SK-N-SH (cell line): ENCODE data around the gene PELI1. TPM values are rescaled to one million over a fixed set of nuclear protein-coding genes. Genes with fewer than 3 reads are reported as not detected.

Source experiments
- CTCF ChIA-PET: fragments of 300-600, 350-600 bp; formaldehyde crosslinking; extraction: SDS; loops from one replicate; lab custom pipeline; 2021; lab: Yijun Ruan, JAX
- POLR2A ChIA-PET: fragments of 350-600 bp; sonication (Branson Sonifier 250); formaldehyde crosslinking; extraction: SDS; loops from one replicate; lab custom pipeline; 2020; ENCODE audit warnings: antibody characterized with exemption, inconsistent platforms; lab: Yijun Ruan, JAX
- DNase-seq: peaks from one replicate; pipeline ENCODE4 v3.0.0; 2012
- H2AFZ ChIP-seq: fragments of 200-600 bp; sonication (generic); 2 replicates; pipeline ENCODE4 v1.8.1; 2016; ENCODE audit warnings: antibody characterized with exemption, mild to moderate bottlenecking, low read depth
- H3F3A ChIP-seq: fragments of 200-600 bp; sonication (generic); replicated peaks from 2 replicates; pipeline ENCODE3; 2016; ENCODE audit warnings: antibody characterized with exemption, mild to moderate bottlenecking; ENCODE audit not compliant: insufficient read depth
- H3K27ac ChIP-seq, 2 experiments: fragments of 200-500 bp in 1 of 2; fragments of 200-600 bp in 1 of 2; sonication (Bioruptor generic) in 1 of 2; sonication (generic), shearing (Covaris generic) in 1 of 2; 2 replicates each; pipeline versions ENCODE4 v1.5.1 to v1.6.1; 2014 to 2016; ENCODE audit warnings: low read depth in 2 of 2, inconsistent platforms in 1 of 2, low read length in 1 of 2, mild to moderate bottlenecking in 1 of 2, mixed read lengths in 1 of 2
- H3K27me3 ChIP-seq: fragments of 200-600 bp; sonication (generic), shearing (Covaris generic); 2 replicates; pipeline ENCODE4 v1.6.1; 2016; ENCODE audit warnings: mixed run types; ENCODE audit not compliant: insufficient read depth
- H3K36me3 ChIP-seq, 2 experiments: fragments of 200-500 bp in 1 of 2; fragments of 200-600 bp in 1 of 2; sonication (Bioruptor generic) in 1 of 2; sonication (generic) in 1 of 2; replicated peaks in 1 of 2; 2 replicates each; pipeline versions ENCODE3 to v1.5.1; 2014 to 2016; ENCODE audit warnings: low read length in 1 of 2, mild to moderate bottlenecking in 1 of 2; ENCODE audit not compliant: insufficient read depth in 2 of 2, control insufficient read depth in 1 of 2
- H3K4me1 ChIP-seq, 2 experiments: fragments of 200-500 bp in 1 of 2; fragments of 200-600 bp in 1 of 2; sonication (Bioruptor generic) in 1 of 2; sonication (generic), shearing (Covaris generic) in 1 of 2; 2 replicates each; pipeline versions ENCODE4 v1.5.1 to v1.6.1; 2014 to 2016; ENCODE audit warnings: low read depth in 1 of 2, low read length in 1 of 2, mixed run types in 1 of 2; ENCODE audit not compliant: insufficient read depth in 2 of 2, control insufficient read depth in 1 of 2
- H3K4me2 ChIP-seq: fragments of 200-600 bp; sonication (generic), shearing (Covaris generic); 2 replicates; pipeline ENCODE4 v1.6.1; 2017; ENCODE audit warnings: mixed run types
- H3K4me3 ChIP-seq, 2 experiments: fragments of 200-500 bp in 1 of 2; fragments of 200-600 bp in 1 of 2; sonication (Bioruptor generic) in 1 of 2; sonication (generic), shearing (Covaris generic) in 1 of 2; 2 replicates each; pipeline versions ENCODE4 v1.5.1 to v1.8.1; 2014 to 2016; ENCODE audit warnings: low read depth in 2 of 2, inconsistent platforms in 1 of 2, low read length in 1 of 2, mild to moderate bottlenecking in 1 of 2, mixed read lengths in 1 of 2, moderate library complexity in 1 of 2
- H3K79me2 ChIP-seq: fragments of 200-600 bp; sonication (generic); 2 replicates; pipeline ENCODE4 v1.8.1; 2017; ENCODE audit warnings: mild to moderate bottlenecking; ENCODE audit not compliant: insufficient read depth
- H3K9ac ChIP-seq: fragments of 200-600 bp; sonication (generic); 2 replicates; pipeline ENCODE4 v1.6.1; 2017; ENCODE audit warnings: mixed run types
- H3K9me2 ChIP-seq: fragments of 200-600 bp; sonication (generic); 2 replicates; pipeline ENCODE4 v1.6.1; 2017; ENCODE audit warnings: mixed run types
- H3K9me3 ChIP-seq: fragments of 200-600 bp; sonication (generic); 2 replicates; pipeline ENCODE4 v1.6.1; 2017; ENCODE audit warnings: mixed run types, mild to moderate bottlenecking, moderate library complexity
- H4K20me1 ChIP-seq: fragments of 200-600 bp; sonication (generic); 2 replicates; pipeline ENCODE4 v1.6.1; 2017; ENCODE audit warnings: mild to moderate bottlenecking, mixed run types; ENCODE audit not compliant: insufficient read depth
- CHD2 ChIP-seq: fragments of 150-350 bp; IDR thresholded peaks from 2 replicates; pipeline ENCODE4 v1.6.1; 2018; ENCODE audit warnings: low read length; ENCODE audit not compliant: partially characterized antibody
- GATA2 ChIP-seq: sonication (generic); formaldehyde crosslinking; IDR thresholded peaks from 2 replicates; pipeline ENCODE4 v1.5.0; 2020; ENCODE audit warnings: mild to moderate bottlenecking, missing genetic modification reagents
- IRF3 ChIP-seq: fragments of 150-350 bp; IDR thresholded peaks from 2 replicates; pipeline ENCODE4 v1.6.1; 2016; ENCODE audit warnings: mild to moderate bottlenecking, low read depth, low read length
- MXI1 ChIP-seq: IDR thresholded peaks from 2 replicates; pipeline ENCODE4 v1.6.1; 2012; ENCODE audit warnings: mild to moderate bottlenecking, low read depth, low read length, improper control_type of control experiment
- NFIC ChIP-seq: IDR thresholded peaks from 2 replicates; pipeline ENCODE4 v1.4.0; 2012; ENCODE audit warnings: borderline replicate concordance
- POLR2AphosphoS5 ChIP-seq: IDR thresholded peaks from 2 replicates; pipeline ENCODE4 v1.6.1; 2012; ENCODE audit warnings: low read depth, low read length
- RAD21 ChIP-seq: IDR thresholded peaks from 2 replicates; pipeline ENCODE4 v1.6.1; 2012; ENCODE audit warnings: mild to moderate bottlenecking, low read length
- RCOR1 ChIP-seq: fragments of 150-350 bp; IDR thresholded peaks from 2 replicates; pipeline ENCODE4 v1.6.1; 2017; ENCODE audit warnings: antibody characterized with exemption, low read length
- REST ChIP-seq: IDR thresholded peaks from 2 replicates; pipeline ENCODE4 v1.6.1; 2012; ENCODE audit warnings: mild to moderate bottlenecking, low read depth, low read length, moderate library complexity
- RXRA ChIP-seq: IDR thresholded peaks from 2 replicates; pipeline ENCODE4 v1.4.0; 2012; ENCODE audit warnings: low read depth, mild to moderate bottlenecking, borderline replicate concordance
- SIN3A ChIP-seq: IDR thresholded peaks from 2 replicates; pipeline ENCODE4 v1.6.1; 2012; ENCODE audit warnings: low read depth, mild to moderate bottlenecking, low read length, moderate library complexity, borderline replicate concordance
- SMC3 ChIP-seq: IDR thresholded peaks from 2 replicates; pipeline ENCODE4 v1.6.1; 2012; ENCODE audit warnings: low read depth, low read length, improper control_type of control experiment
- TAF1 ChIP-seq: IDR thresholded peaks from 2 replicates; pipeline ENCODE4 v1.6.1; 2012; ENCODE audit warnings: low read depth, mild to moderate bottlenecking, low read length, moderate library complexity, borderline replicate concordance
- YY1 ChIP-seq: IDR thresholded peaks from 2 replicates; pipeline ENCODE4 v1.4.0; 2012; ENCODE audit warnings: low read depth, mild to moderate bottlenecking
- WGBS: methylation state at CpG from one replicate; pipeline ENCODE4 v1.1.6; 2017; ENCODE audit warnings: low lambda C conversion rate; 5-methylcytosine and 5-hydroxymethylcytosine counted together
- polyA plus RNA-seq, 3 experiments: library from polyadenylated mRNA; depleted of rRNA; stranded (reverse); fragments of >200 nt; gene quantifications; 2 replicates each; pipeline ENCODE4 v1.2.3, GENCODE V29; 2012

Gene PELI1
- polyA plus RNA-seq, 1 of the 3 experiments (the other 2 are of a cell fraction) = 4.2 TPM

- Histone ChIP-seq H3K4me1 (no peaks in the 10 kb centered on the region), H3K9me3 (no peaks in the 10 kb centered on the region), H4K20me1 (no peaks in the 10 kb centered on the region), H3K27ac (no peak overlapping the region), H3F3A (peaks cover 3% of the 10 kb centered on the region), H3K9ac (no peak overlapping the region), H2AFZ (no peak overlapping the region)
- TF ChIP-seq REST = no peak
- TF ChIP-seq MXI1 = no peak
- TF ChIP-seq NFIC = no peak
- no peak for TF ChIP-seq RXRA
- no peak for TF ChIP-seq RCOR1
- TF ChIP-seq, all 33 proteins: peak for 0
- Histone ChIP-seq H3K36me3 (peaks cover 40 to 55% of the 10 kb centered on the region in 2 experiments), H3K27me3 (no peaks in the 10 kb centered on the region), H3K79me2 (no peaks in the 10 kb centered on the region), H3K4me3 (no peak overlapping the region), H3K4me2 (no peak overlapping the region), H3K9me2 (no peaks in the 10 kb centered on the region)
- ChIA-PET POLR2A (no interaction called here), CTCF (no interaction called here)
- WGBS = 95% methylated on average over 4 of the region's 4 CpGs
- no peak for DNase-seq
These were observed 51.7 kb downstream of the PELI1 start for GRCh38 chr2:64092502-64092901.

GRCh38 chr2:64090264-64090663 lies 54.0 kb downstream of the PELI1 start:
- H3K9ac ChIP-seq = no peak overlapping the region
- WGBS = 87% methylated on average over 2 of the region's 2 CpGs
- peaks cover 19 to 33% of the 10 kb centered on the region in 2 experiments for H3K36me3 ChIP-seq
- CTCF ChIA-PET = no interaction called here
- H3K4me2 ChIP-seq = no peak overlapping the region
- H3K27me3 ChIP-seq = no peaks in the 10 kb centered on the region
- no peak overlapping the region for H3K27ac ChIP-seq
- H3K4me1 ChIP-seq = no peaks in the 10 kb centered on the region
- H3K9me3 ChIP-seq = no peaks in the 10 kb centered on the region
- DNase-seq = no peak
- TF ChIP-seq CHD2 (no peak), SMC3 (no peak), RAD21 (no peak), TAF1 (no peak), GATA2 (CRISPR knock-in tag) (no peak), POLR2AphosphoS5 (no peak), YY1 (no peak), IRF3 (no peak), RCOR1 (no peak), SIN3A (no peak)
- no peak overlapping the region for H3K4me3 ChIP-seq
- no peaks in the 10 kb centered on the region for H3K9me2 ChIP-seq
- no peaks in the 10 kb centered on the region for H4K20me1 ChIP-seq
- POLR2A ChIA-PET = no interaction called here
- H3K79me2 ChIP-seq = no peaks in the 10 kb centered on the region
- peaks cover 3% of the 10 kb centered on the region for H3F3A ChIP-seq
- no peak overlapping the region for H2AFZ ChIP-seq
